HG03565 (cell line): Measurements from ENCODE around the gene ROBO1.
"Not testable (repeated sequence)": the region's sequence is repeated elsewhere in the genome, so short reads cannot be mapped to it uniquely, and the experiment has no call there.

ENCODE experiments used
- ATAC-seq: cut with Tn5 transposase; IDR thresholded peaks from one replicate; pipeline ENCODE4 v1.9.1; 2021; ENCODE audit warnings: mild to moderate bottlenecking, moderate library complexity; ENCODE audit not compliant: unreplicated experiment

Gene ROBO1

GRCh38 chr3:79178471-79179180 is 589.2 kb downstream of the ROBO1 start:
- ATAC-seq, result no peak

- no peak for ATAC-seq
Observed at GRCh38 chr3:79175870-79176269, 591.9 kb downstream of the ROBO1 start.

- ATAC-seq, result not testable (repeated sequence)
Observed at GRCh38 chr3:79173259-79173658, 594.5 kb downstream of the ROBO1 start.

GRCh38 chr3:79172241-79172640 is 595.6 kb downstream of the ROBO1 start:
- no peak for ATAC-seq

GRCh38 chr3:79170021-79170420 is 597.8 kb downstream of the ROBO1 start:
- ATAC-seq, result no peak

- ATAC-seq, result no peak
Observed at GRCh38 chr3:79167651-79168416, 600.0 kb downstream of the ROBO1 start.

- ATAC-seq, result no peak
Observed at GRCh38 chr3:79162653-79163052, 605.1 kb downstream of the ROBO1 start.

- ATAC-seq, result no peak
Observed at GRCh38 chr3:79161941-79162340, 605.9 kb downstream of the ROBO1 start.

GRCh38 chr3:79160421-79160820 is 607.4 kb downstream of the ROBO1 start:
- no peak for ATAC-seq

- ATAC-seq, result no peak
Observed at GRCh38 chr3:79159736-79160135, 608.1 kb downstream of the ROBO1 start.

GRCh38 chr3:79157191-79157590 is 610.6 kb downstream of the ROBO1 start:
- ATAC-seq, result no peak

GRCh38 chr3:79154865-79155264 is 612.9 kb downstream of the ROBO1 start:
- ATAC-seq, result no peak

- ATAC-seq, result no peak
Observed at GRCh38 chr3:79148786-79149185, 619.0 kb downstream of the ROBO1 start.

GRCh38 chr3:79146024-79146423 is 621.8 kb downstream of the ROBO1 start:
- no peak for ATAC-seq

GRCh38 chr3:79140708-79141107 is 627.1 kb downstream of the ROBO1 start:
- no peak for ATAC-seq

- ATAC-seq, result no peak
Observed at GRCh38 chr3:79139395-79140068, 628.3 kb downstream of the ROBO1 start.

- no peak for ATAC-seq
Observed at GRCh38 chr3:79125313-79125984, 642.3 kb downstream of the ROBO1 start.

GRCh38 chr3:79115458-79115857 is 652.3 kb downstream of the ROBO1 start:
- no peak for ATAC-seq

- no peak for ATAC-seq
Observed at GRCh38 chr3:79113876-79114275, 653.9 kb downstream of the ROBO1 start.

GRCh38 chr3:79111375-79112052 is 656.3 kb downstream of the ROBO1 start:
- ATAC-seq, result no peak

- ATAC-seq, result no peak
Observed at GRCh38 chr3:79109754-79110153, 658.0 kb downstream of the ROBO1 start.
